ENCODE data around the gene CUBN. TPM values are rescaled to one million over a fixed set of nuclear protein-coding genes. Genes with fewer than 3 reads are reported as not detected.

Gene CUBN
- total RNA-seq, 1 experiment from 2014 or later = 4.6 TPM

- 0 out of 2 replicates have a peak, but pooled peaks cover 5% of the 10 kb centered on the region for H3K9me3 ChIP-seq
- no peaks in the 10 kb centered on the region for H3K4me1 ChIP-seq
- intact Hi-C loops (cut with micrococcal nuclease; ENCODE audit: unreplicated experiment) = no loop called here
- BruUV-seq (replicated peaks) = no TSS peak
- CTCF ChIA-PET = no interaction called here
- Mint-ChIP-seq H3K27ac (ENCODE audit: unreplicated experiment) (no peak overlapping the region), H3K27me3 (ENCODE audit: insufficient read depth, unreplicated experiment) (peaks cover 9% of the 10 kb centered on the region), H3K9me3 (ENCODE audit: unreplicated experiment) (no peaks in the 10 kb centered on the region), H3K4me3 (ENCODE audit: unreplicated experiment) (no peak overlapping the region), H3K4me1 (ENCODE audit: low read depth, unreplicated experiment) (no peaks in the 10 kb centered on the region), H3K36me3 (ENCODE audit: insufficient read depth, unreplicated experiment) (no peaks in the 10 kb centered on the region)
- POLR2A ChIA-PET = no interaction called here
- no peak overlapping the region for H3K4me3 ChIP-seq (ENCODE audit: low read depth, low read length)
- TF ChIP-seq, protein P1, sequence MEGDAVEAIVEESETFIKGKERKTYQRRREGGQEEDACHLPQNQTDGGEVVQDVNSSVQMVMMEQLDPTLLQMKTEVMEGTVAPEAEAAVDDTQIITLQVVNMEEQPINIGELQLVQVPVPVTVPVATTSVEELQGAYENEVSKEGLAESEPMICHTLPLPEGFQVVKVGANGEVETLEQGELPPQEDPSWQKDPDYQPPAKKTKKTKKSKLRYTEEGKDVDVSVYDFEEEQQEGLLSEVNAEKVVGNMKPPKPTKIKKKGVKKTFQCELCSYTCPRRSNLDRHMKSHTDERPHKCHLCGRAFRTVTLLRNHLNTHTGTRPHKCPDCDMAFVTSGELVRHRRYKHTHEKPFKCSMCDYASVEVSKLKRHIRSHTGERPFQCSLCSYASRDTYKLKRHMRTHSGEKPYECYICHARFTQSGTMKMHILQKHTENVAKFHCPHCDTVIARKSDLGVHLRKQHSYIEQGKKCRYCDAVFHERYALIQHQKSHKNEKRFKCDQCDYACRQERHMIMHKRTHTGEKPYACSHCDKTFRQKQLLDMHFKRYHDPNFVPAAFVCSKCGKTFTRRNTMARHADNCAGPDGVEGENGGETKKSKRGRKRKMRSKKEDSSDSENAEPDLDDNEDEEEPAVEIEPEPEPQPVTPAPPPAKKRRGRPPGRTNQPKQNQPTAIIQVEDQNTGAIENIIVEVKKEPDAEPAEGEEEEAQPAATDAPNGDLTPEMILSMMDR (IDR thresholded peaks at IDR 0.05; ENCODE audit: insufficient read depth in 1 of 2, low read depth in 1 of 2, low read length in 1 of 2, severe bottlenecking in 1 of 2, unreplicated experiment in 1 of 2) = no peak
- H3K27me3 ChIP-seq (replicated peaks; ENCODE audit: control insufficient read depth, insufficient read depth, low read length) = no peaks in the 10 kb centered on the region
- H3K36me3 ChIP-seq (ENCODE audit: control insufficient read depth, insufficient read depth, low read length) = no peaks in the 10 kb centered on the region
- no peak for DNase-seq
Measured at GRCh38 chr10:17003651-17004286, 125.8 kb downstream of the CUBN start.

DNA sequence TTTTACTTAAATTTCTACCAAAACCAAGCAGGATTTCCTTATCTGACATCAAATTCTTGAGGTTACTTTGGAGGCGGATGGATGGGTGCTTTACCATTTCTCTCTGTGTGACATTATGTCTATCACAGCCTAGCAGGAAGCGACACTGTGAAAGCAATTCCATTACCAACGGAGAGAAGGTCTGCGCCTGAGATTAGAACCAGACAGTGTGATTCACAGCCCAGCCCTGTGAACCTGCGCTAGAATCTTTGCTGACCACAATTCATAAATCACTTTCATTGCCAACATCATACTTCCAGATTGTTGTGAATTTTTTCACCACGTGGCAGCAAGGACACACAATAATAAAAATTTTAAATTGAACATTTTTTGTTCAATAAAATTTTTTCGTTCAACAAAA is 126.5 kb downstream of the CUBN start:
- peaks cover 9% of the 10 kb centered on the region for H3K27me3 Mint-ChIP-seq (ENCODE audit: insufficient read depth, unreplicated experiment)
- no peaks in the 10 kb centered on the region for H3K36me3 Mint-ChIP-seq (ENCODE audit: insufficient read depth, unreplicated experiment)
- no peak overlapping the region for H3K27ac Mint-ChIP-seq (ENCODE audit: unreplicated experiment)
- BruUV-seq (replicated peaks) = no TSS peak
- TF ChIP-seq, protein P1 (IDR thresholded peaks at IDR 0.05; ENCODE audit: insufficient read depth in 1 of 2, low read depth in 1 of 2, low read length in 1 of 2, severe bottlenecking in 1 of 2, unreplicated experiment in 1 of 2) = no peak
- POLR2A ChIA-PET = no interaction called here
- no peaks in the 10 kb centered on the region for H3K4me1 Mint-ChIP-seq (ENCODE audit: low read depth, unreplicated experiment)
- no peak overlapping the region for H3K4me3 ChIP-seq (ENCODE audit: low read depth, low read length)
- H3K36me3 ChIP-seq (ENCODE audit: control insufficient read depth, insufficient read depth, low read length) = no peaks in the 10 kb centered on the region
- no peaks in the 10 kb centered on the region for H3K27me3 ChIP-seq (replicated peaks; ENCODE audit: control insufficient read depth, insufficient read depth, low read length)
- no peak for DNase-seq
- H3K4me1 ChIP-seq = no peaks in the 10 kb centered on the region
- no peak overlapping the region for H3K4me3 Mint-ChIP-seq (ENCODE audit: unreplicated experiment)
- H3K9me3 ChIP-seq = 0 out of 2 replicates have a peak, but pooled peaks cover 5% of the 10 kb centered on the region
- CTCF ChIA-PET = no interaction called here
- peaks cover under 1% of the 10 kb centered on the region for H3K9me3 Mint-ChIP-seq (ENCODE audit: unreplicated experiment)
- intact Hi-C loops (cut with micrococcal nuclease; ENCODE audit: unreplicated experiment) = no loop called here

DNA sequence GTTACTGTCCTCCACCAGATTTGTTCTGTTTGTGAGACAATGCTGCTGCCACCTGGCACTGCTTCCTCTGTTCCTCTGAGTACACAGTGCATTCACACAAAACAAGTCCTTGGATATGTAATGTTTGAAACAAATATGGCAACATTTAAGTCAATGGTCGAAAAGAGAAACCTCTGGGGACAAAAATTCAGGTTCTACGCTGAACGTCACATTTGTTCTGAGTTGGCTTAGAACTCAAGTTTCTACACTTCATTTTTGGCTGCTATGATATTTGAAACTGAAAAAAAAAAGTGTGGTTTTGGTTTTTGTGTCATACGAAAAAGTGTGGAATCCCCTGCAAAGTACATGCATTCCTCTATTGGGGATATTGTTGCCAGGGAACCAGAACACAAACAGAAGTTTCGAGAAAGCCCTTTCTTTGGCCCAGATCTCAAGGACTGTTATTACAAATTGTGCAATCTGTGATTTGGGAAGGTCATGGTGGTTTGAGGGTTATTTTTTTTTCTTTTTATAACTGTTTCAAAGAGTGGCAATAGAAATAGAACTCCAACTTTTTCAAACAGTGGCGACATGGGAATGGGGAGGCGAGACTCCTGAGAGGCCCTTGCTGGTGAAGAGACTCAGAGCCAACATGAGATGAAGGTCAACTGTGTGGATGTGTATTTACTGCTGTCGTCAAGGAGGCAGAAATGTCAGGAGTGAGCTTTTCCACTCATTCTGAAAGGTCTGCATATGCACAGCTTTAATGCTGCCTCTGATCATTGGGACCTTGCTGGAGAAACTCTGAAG is 127.5 kb downstream of the CUBN start:
- 0 out of 2 replicates have a peak, but pooled peaks cover 5% of the 10 kb centered on the region for H3K9me3 ChIP-seq
- ChIA-PET CTCF (no interaction called here), POLR2A (no interaction called here)
- no peaks in the 10 kb centered on the region for H3K4me1 ChIP-seq
- Mint-ChIP-seq H3K27ac (ENCODE audit: unreplicated experiment) (no peak overlapping the region), H3K4me1 (ENCODE audit: low read depth, unreplicated experiment) (no peaks in the 10 kb centered on the region), H3K9me3 (ENCODE audit: unreplicated experiment) (peaks cover 9% of the 10 kb centered on the region), H3K36me3 (ENCODE audit: insufficient read depth, unreplicated experiment) (no peaks in the 10 kb centered on the region), H3K27me3 (ENCODE audit: insufficient read depth, unreplicated experiment) (peaks cover 12% of the 10 kb centered on the region), H3K4me3 (ENCODE audit: unreplicated experiment) (no peak overlapping the region)
- intact Hi-C loops (cut with micrococcal nuclease; ENCODE audit: unreplicated experiment) = no loop called here
- no peaks in the 10 kb centered on the region for H3K36me3 ChIP-seq (ENCODE audit: control insufficient read depth, insufficient read depth, low read length)
- H3K27me3 ChIP-seq (replicated peaks; ENCODE audit: control insufficient read depth, insufficient read depth, low read length) = no peaks in the 10 kb centered on the region
- DNase-seq = no peak
- H3K4me3 ChIP-seq (ENCODE audit: low read depth, low read length) = no peak overlapping the region
- TF ChIP-seq, protein P1 (IDR thresholded peaks at IDR 0.05; ENCODE audit: insufficient read depth in 1 of 2, low read depth in 1 of 2, low read length in 1 of 2, severe bottlenecking in 1 of 2, unreplicated experiment in 1 of 2) = no peak
- no TSS peak for BruUV-seq (replicated peaks)

All from Caco-2 (cell line).